Ectodermal cell (in vitro differentiated cells): ENCODE results near the gene KCNQ1.

Experiments
- H3K27ac ChIP-seq: 2 replicates; pipeline ENCODE4 v1.7.0; 2013; ENCODE audit warnings: mild to moderate bottlenecking, low read depth, low read length; ENCODE audit not compliant: insufficient read depth, poor library complexity, severe bottlenecking
- H3K27me3 ChIP-seq: 2 replicates; pipeline ENCODE4 v1.7.0; 2013; ENCODE audit warnings: mild to moderate bottlenecking, low read length; ENCODE audit not compliant: insufficient read depth, control insufficient read depth, poor library complexity, severe bottlenecking
- H3K36me3 ChIP-seq: one replicate; pipeline ENCODE4 v1.7.0; 2013; ENCODE audit warnings: low read length; ENCODE audit not compliant: control insufficient read depth, insufficient read depth
- H3K4me1 ChIP-seq: one replicate; pipeline ENCODE4 v1.7.0; 2013; ENCODE audit warnings: low read length; ENCODE audit not compliant: control insufficient read depth, insufficient read depth
- H3K4me3 ChIP-seq: 2 replicates; pipeline ENCODE4 v1.7.0; 2013; ENCODE audit warnings: low read depth, low read length, control low read depth; ENCODE audit not compliant: insufficient read depth
- H3K9me3 ChIP-seq: 2 replicates; pipeline ENCODE4 v1.7.0; 2013; ENCODE audit warnings: mild to moderate bottlenecking, low read length, moderate library complexity; ENCODE audit not compliant: control insufficient read depth
- WGBS, 2 experiments: methylation state at CpG; one replicate each; pipeline ENCODE4 v1.1.7; 2013; ENCODE audit warnings: missing lambda C conversion rate in 2 of 2; 5-methylcytosine and 5-hydroxymethylcytosine counted together

KCNQ1 gene

DNA sequence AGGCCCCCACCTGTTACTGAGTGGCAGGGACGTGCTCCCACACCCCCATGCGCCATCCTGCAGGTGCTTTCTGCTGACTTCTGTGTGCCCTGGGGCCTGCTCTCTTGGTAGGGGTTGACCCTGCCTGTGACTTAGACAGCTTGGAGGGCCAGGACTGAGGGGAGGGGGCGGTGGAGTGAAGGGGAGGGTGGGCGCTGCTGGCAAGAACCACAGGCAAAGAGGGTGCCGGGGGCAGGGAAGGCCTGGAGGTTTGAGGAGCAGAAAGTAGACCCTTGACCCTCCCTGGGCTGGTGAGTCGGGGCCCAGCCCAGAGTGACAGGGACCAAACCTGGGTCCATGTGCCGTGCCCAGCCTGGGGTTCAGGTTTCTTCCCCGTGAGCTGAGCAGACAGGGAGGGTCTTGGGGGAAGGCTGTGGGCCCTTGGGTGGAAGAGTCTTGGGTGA, 17.8 kb downstream of the KCNQ1 start:
- peaks cover 4% of the 10 kb centered on the region for H3K4me1 ChIP-seq
- 91 to 92% methylated on average over 8 of the region's 8 CpGs for WGBS, 2 experiments
- no peak overlapping the region for H3K4me3 ChIP-seq
- H3K36me3 ChIP-seq = no peaks in the 10 kb centered on the region
- no peaks in the 10 kb centered on the region for H3K9me3 ChIP-seq
- no peak overlapping the region for H3K27ac ChIP-seq
- H3K27me3 ChIP-seq = peaks cover 12% of the 10 kb centered on the region

DNA sequence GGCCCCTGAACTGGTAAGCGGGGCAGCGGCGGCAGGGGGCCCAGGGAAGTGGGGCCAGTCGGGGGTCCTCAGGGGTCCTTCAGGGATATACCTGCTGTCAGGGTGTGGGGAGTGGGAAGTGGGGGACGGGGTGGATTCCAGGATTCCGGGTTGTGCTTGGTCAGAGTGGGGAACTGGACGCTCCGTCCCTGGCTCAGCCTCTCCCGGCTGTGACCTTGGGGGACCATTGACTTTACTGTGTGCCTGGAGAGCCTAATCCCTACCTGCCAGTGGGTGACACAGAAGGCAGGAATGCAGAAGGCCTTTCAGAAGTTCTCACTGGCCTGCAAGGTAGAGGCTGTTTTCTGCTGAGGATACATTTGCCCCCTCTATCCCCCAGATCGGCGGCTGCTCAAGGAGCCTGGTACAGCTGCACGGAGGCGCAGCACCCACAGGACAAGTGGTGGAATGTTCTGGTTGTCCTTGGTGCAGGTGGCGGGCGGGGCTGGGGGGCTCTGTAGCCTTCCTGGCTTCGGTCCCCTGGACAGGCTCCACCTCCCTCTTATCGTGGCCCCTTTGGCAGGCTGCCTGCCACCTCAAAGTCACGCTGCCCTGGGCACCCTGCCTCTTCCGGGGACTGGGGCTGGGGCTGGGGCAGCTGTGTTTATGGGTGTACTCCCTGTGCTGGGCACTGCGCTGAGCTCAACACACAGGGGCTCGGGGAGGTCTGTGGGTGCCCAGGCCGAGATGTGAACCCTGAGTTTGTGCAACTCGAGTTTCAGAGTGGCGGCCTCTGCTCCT, 18.4 kb downstream of the KCNQ1 start:
- H3K4me3 ChIP-seq = no peak overlapping the region
- H3K9me3 ChIP-seq = no peaks in the 10 kb centered on the region
- H3K27ac ChIP-seq = no peak overlapping the region
- H3K36me3 ChIP-seq = no peaks in the 10 kb centered on the region
- H3K27me3 ChIP-seq = peaks cover 6% of the 10 kb centered on the region
- 93% methylated on average over 24 of the region's 24 CpGs for WGBS, 2 experiments
- peaks cover 4% of the 10 kb centered on the region for H3K4me1 ChIP-seq

DNA sequence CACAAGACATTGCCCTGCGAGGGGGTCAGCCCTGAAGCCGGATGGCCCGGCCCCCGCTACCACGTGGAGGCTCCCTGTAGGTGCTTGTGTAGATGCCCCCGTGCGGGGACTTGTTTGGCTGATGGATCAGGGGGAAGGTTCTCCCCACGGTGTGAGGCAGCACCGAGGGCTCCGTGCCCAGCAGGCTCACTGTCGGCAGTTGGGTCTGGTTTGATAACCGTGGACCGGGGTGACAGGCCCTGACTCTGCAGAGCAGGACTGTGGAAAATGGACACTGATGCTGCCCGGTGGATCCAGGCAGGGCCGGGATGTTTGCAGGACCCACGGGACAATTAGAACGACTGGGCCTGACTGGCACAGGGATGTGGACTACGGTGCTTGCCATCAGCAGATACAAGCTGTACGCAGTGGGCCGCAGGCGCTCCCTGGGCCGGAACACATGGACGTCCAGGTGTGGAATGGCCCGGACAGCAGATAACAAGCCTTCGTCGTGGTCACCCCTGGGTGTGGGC, 19.0 kb downstream of the KCNQ1 start:
- no peak overlapping the region for H3K4me3 ChIP-seq
- no peaks in the 10 kb centered on the region for H3K9me3 ChIP-seq
- WGBS, 2 experiments = 92 to 93% methylated on average over 26 of the region's 26 CpGs
- no peak overlapping the region for H3K27ac ChIP-seq
- no peaks in the 10 kb centered on the region for H3K27me3 ChIP-seq
- H3K4me1 ChIP-seq = peaks cover 4% of the 10 kb centered on the region
- no peaks in the 10 kb centered on the region for H3K36me3 ChIP-seq

DNA sequence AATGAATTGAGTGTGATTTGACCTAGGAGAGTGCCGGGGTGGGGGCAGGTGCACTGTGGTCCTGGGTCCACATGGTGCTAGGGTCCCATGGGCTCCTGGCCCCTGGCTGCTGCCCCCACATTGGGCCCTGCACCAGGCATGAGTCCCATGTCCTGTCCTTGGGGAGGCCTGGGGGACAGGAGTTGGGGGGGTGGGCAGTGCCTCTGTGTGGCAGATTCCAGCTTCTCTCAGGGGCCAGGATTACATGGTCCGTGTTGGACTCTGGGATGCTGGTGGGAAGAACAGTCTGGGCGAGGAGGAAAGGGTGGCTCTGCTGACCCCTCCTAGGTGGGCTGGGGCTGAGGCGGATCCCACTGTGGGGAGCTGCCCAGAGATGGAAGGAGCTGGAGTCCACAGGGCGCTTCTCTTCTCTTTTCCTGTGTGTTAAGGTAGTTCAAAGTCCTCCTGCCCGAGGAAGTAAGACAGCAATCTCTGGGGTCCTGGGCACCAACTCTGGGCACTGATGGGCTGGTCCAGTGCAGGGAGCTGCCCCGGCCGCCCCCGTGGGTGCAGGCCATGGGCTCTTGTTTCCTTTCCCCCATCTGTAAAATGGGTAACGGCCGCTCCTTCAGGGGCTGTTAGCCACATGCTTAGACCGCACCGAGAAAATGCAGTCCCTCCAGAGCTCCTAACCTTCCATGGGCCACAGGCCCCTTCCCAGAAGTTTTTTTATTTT, 19.8 kb downstream of the KCNQ1 start:
- no peak overlapping the region for H3K27ac ChIP-seq
- 90 to 93% methylated on average over 13 of the region's 13 CpGs for WGBS, 2 experiments
- no peaks in the 10 kb centered on the region for H3K27me3 ChIP-seq
- no peaks in the 10 kb centered on the region for H3K9me3 ChIP-seq
- no peak overlapping the region for H3K4me3 ChIP-seq
- peaks cover 3% of the 10 kb centered on the region for H3K4me1 ChIP-seq
- no peaks in the 10 kb centered on the region for H3K36me3 ChIP-seq

DNA sequence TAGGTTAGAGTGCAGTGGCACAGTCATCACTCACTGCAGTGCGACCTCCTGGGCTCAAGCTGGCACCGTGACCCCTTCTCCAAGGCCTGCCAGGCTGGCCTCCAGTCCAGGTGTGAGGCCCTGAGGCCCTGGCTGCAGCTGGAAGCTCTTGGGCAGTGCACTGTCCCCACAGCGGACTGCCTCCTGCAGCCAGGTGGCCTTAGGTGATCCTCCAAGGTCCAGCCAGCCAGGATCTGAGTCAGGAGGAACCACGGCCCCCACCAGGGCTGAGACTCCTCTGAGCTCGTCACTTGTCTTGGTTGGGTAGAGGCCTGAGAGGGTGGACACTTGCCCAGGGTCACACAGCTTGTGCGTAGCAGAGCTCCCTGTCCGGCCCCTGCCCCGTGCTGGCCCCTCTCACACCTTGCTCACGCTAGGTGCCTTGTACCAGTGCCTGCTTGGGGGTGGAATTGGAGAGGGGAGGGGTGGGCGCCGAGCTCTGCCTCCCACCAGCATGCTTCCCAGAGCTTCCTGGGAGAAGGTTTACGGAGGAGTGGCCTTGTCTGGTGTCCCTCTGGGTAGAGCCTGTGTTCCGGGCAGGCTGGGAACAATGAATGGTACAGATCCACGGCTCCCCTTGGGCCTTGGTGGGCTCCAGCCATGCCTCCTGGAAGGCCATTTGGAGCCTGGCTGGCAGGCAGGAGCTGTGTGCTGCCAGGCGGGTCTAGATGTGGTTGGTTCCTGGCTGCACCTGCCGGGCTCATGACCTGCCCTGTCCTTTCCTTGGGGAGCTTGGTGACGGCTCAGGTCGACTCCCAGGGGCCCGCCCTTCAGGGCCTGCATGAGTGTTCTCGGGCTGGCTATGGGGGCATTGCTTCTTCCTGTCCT, 20.6 kb downstream of the KCNQ1 start:
- no peaks in the 10 kb centered on the region for H3K4me1 ChIP-seq
- peaks cover 6% of the 10 kb centered on the region for H3K27me3 ChIP-seq
- H3K9me3 ChIP-seq = no peaks in the 10 kb centered on the region
- no peak overlapping the region for H3K4me3 ChIP-seq
- no peaks in the 10 kb centered on the region for H3K36me3 ChIP-seq
- 89 to 90% methylated on average over 20 of the region's 20 CpGs for WGBS, 2 experiments
- no peak overlapping the region for H3K27ac ChIP-seq

DNA sequence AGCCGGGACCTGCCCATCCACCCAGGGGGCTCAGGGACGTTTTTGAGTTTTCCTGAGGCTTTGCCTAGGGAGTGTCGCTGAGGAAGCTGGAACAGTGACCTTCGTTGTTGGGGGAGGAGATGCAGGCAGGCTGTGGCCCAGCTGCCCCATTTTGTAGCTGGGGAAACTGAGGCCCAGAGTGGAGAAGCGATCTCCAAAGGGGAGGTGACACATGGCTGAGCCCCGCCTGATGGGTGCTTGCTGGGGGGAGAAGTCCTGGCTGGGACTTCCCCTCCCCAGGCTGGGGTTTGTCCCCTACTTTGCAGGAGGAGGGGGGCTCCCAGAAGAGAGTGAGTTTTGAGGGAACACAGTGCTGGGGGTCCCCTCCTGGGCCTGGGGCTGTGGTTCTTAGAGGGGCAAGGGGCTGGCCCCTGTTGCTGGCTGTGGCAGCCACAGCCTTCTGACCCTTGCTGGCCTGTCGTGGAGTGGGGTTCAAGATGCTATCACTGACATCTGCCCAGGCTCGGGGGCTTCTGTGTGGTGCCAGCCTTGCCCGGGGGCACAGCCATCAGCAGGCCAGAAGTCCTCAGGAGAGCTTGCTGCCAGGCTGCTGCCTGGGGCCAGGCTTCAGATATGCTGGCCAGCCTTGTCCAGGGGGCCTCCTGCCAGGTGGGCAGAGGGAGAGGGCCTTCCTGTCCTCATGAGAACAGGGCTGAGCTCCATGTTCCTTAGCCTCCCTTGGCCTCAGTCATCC, 21.4 kb downstream of the KCNQ1 start:
- 87 to 88% methylated on average over 9 of the region's 9 CpGs for WGBS, 2 experiments
- no peak overlapping the region for H3K4me3 ChIP-seq
- H3K27ac ChIP-seq = no peak overlapping the region

DNA sequence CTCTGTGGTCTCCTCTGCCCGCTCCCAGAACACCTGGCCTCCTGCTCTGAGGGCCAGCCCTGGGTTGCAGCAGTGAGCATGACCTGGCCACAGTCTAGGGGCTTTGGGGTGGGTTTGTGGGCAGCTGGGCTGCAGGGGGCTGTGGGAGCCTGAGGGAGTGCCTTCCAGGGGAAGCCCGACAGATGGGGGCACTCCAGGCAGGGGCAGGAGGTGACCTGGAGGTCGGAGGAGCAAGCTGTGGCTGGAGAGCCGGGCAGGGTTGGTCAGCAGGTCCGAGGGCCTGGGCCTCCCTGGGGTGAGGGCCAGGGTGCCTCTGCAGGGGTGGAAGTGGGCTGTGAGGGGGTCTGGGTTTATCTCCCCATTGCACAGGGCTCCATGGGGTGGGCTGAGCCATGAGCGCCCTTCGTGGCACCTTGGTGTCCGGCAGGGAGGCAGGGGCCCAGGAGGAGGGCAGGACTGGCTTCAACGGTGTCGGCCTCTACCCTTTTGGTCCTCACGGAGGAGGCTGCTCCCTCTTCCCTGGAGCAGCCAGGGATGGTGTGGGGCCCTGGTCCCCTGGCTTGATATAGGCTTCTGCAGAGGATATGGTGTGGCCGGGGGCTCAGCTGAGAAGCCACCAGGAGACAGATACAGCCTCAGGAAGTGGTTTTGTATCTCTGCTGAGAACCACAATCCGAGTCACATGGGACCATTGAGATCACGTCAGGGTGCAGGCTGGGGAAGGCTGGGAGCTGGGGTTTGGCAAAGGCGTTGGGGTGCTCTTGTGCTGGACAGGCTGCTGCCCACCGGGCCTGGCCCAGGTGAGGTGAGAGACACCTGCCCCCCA, 22.3 kb downstream of the KCNQ1 start:
- WGBS, 2 experiments = 90% methylated on average over 16 of the region's 16 CpGs

More for the DNA sequence above, 21.4 kb downstream of the KCNQ1 start:
- peaks cover 13% of the 10 kb centered on the region for H3K27me3 ChIP-seq
- no peaks in the 10 kb centered on the region for H3K36me3 ChIP-seq
- no peaks in the 10 kb centered on the region for H3K9me3 ChIP-seq
- no peaks in the 10 kb centered on the region for H3K4me1 ChIP-seq

DNA sequence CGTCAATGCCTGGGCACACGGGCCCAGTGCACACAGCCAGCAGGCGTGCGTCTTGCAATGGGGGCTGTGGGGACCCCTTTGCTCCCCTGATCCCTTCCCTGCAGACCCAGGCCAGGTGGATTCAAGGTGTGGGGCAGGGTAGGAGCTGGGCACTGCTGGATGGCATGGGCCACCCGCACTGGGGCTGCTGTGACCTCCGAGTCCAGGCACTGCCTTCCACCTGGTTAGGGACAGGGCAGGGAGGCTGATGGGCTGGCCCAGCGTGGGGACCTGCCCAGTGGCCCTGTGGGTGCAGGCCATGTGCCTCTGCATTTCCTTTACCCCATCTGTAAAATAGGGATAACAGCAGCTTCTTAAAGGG, 22.9 kb downstream of the KCNQ1 start:
- no peaks in the 10 kb centered on the region for H3K9me3 ChIP-seq
- H3K4me1 ChIP-seq = no peaks in the 10 kb centered on the region
- peaks cover 14% of the 10 kb centered on the region for H3K27me3 ChIP-seq
- no peak overlapping the region for H3K4me3 ChIP-seq
- WGBS, 2 experiments = 93 to 94% methylated on average over 7 of the region's 7 CpGs
- no peaks in the 10 kb centered on the region for H3K36me3 ChIP-seq
- H3K27ac ChIP-seq = no peak overlapping the region

More for the DNA sequence above, 22.3 kb downstream of the KCNQ1 start:
- Histone ChIP-seq H3K4me3 (no peak overlapping the region), H3K36me3 (no peaks in the 10 kb centered on the region), H3K4me1 (no peaks in the 10 kb centered on the region), H3K27me3 (peaks cover 13% of the 10 kb centered on the region), H3K9me3 (no peaks in the 10 kb centered on the region), H3K27ac (no peak overlapping the region)
